Subcutaneous abdominal adipose tissue (tissue), 5 donors: ENCODE measurements around the gene TMEM248.
"Not testable (repeated sequence)": the region's sequence is repeated elsewhere in the genome, so short reads cannot be mapped to it uniquely, and the experiment has no call there.

Experiments used
- H3K27ac ChIP-seq: one replicate; pipeline ENCODE4 v1.7.0; 2013; ENCODE audit warnings: low read depth, mild to moderate bottlenecking, inconsistent platforms, low read length, moderate library complexity
- H3K27me3 ChIP-seq, 5 donors: one replicate each; pipeline ENCODE4 v1.7.0; 2013; ENCODE audit warnings: low read length in 5 of 5, inconsistent platforms in 1 of 5; ENCODE audit not compliant: control insufficient read depth in 5 of 5, insufficient read depth in 4 of 5
- H3K36me3 ChIP-seq, 5 donors: one replicate each; pipeline ENCODE4 v1.7.0; 2013; ENCODE audit warnings: low read length in 5 of 5; ENCODE audit not compliant: control insufficient read depth in 5 of 5, insufficient read depth in 5 of 5
- H3K4me1 ChIP-seq, 5 donors: one replicate each; pipeline ENCODE4 v1.7.0; 2013; ENCODE audit warnings: low read length in 5 of 5, mild to moderate bottlenecking in 3 of 5, moderate library complexity in 1 of 5; ENCODE audit not compliant: control insufficient read depth in 5 of 5, insufficient read depth in 5 of 5
- H3K4me3 ChIP-seq, 5 donors: one replicate each; pipeline ENCODE4 v1.7.0; 2013; ENCODE audit warnings: low read length in 5 of 5, low read depth in 1 of 5
- H3K9ac ChIP-seq, 5 donors: one replicate each; pipeline ENCODE4 v1.7.0; 2013; ENCODE audit warnings: low read length in 5 of 5, mild to moderate bottlenecking in 4 of 5, moderate library complexity in 3 of 5
- H3K9me3 ChIP-seq, 5 donors: one replicate each; pipeline ENCODE4 v1.7.0; 2013; ENCODE audit warnings: low read length in 5 of 5; ENCODE audit not compliant: control insufficient read depth in 5 of 5
- donor health status: healthy.
- donor health status: healthy.
- donor health status: healthy.
- donor health status: healthy.
- donor health status: healthy.

TMEM248 gene

GRCh38 chr7:66907731-66908130 lies 13.3 kb upstream of the TMEM248 start:
- H3K4me1 ChIP-seq, result peaks cover 0 to 3% (median 0%) of the 10 kb centered on the region in 5 donors
- H3K27ac ChIP-seq, result no peak overlapping the region
- no peaks in the 10 kb centered on the region for H3K9me3 ChIP-seq
- H3K27me3 ChIP-seq, result no peaks in the 10 kb centered on the region
- no peak overlapping the region for H3K4me3 ChIP-seq
- H3K36me3 ChIP-seq, result peaks cover 0 to 13% (median 0%) of the 10 kb centered on the region in 5 donors
- H3K9ac ChIP-seq, result no peak overlapping the region

- peaks cover 0 to 11% (median 0%) of the 10 kb centered on the region in 5 donors for H3K36me3 ChIP-seq
- not testable (repeated sequence) for H3K4me1 ChIP-seq, H3K27ac ChIP-seq, H3K27me3 ChIP-seq, H3K4me3 ChIP-seq, H3K9me3 ChIP-seq, H3K9ac ChIP-seq
Measured at GRCh38 chr7:66908598-66908997, 12.4 kb upstream of the TMEM248 start.

GRCh38 chr7:66910789-66911188 lies 10.2 kb upstream of the TMEM248 start:
- no peak overlapping the region for H3K27ac ChIP-seq
- no peaks in the 10 kb centered on the region for H3K9me3 ChIP-seq
- H3K27me3 ChIP-seq, result no peaks in the 10 kb centered on the region
- no peak overlapping the region for H3K9ac ChIP-seq
- no peak overlapping the region for H3K4me3 ChIP-seq
- H3K36me3 ChIP-seq, result no peaks in the 10 kb centered on the region
- peaks cover 0 to 3% (median 0%) of the 10 kb centered on the region in 5 donors for H3K4me1 ChIP-seq

GRCh38 chr7:66911191-66911590 lies 9.8 kb upstream of the TMEM248 start:
- not testable (repeated sequence) for H3K27me3 ChIP-seq, H3K4me1 ChIP-seq, H3K9me3 ChIP-seq, H3K4me3 ChIP-seq, H3K36me3 ChIP-seq, H3K27ac ChIP-seq, H3K9ac ChIP-seq

GRCh38 chr7:66912195-66912594 lies 8.8 kb upstream of the TMEM248 start:
- Histone ChIP-seq H3K9ac (no peak overlapping the region), H3K9me3 (no peaks in the 10 kb centered on the region), H3K4me1 (peaks cover 0 to 3% (median 0%) of the 10 kb centered on the region in 5 donors), H3K27ac (no peak overlapping the region), H3K36me3 (no peaks in the 10 kb centered on the region), H3K4me3 (no peak overlapping the region), H3K27me3 (no peaks in the 10 kb centered on the region)

GRCh38 chr7:66913118-66914037 lies 7.6 kb upstream of the TMEM248 start:
- H3K4me1 ChIP-seq, result peaks cover 0 to 3% (median 0%) of the 10 kb centered on the region in 5 donors
- no peak overlapping the region for H3K27ac ChIP-seq
- no peaks in the 10 kb centered on the region for H3K9me3 ChIP-seq

GRCh38 chr7:66917904-66918303 lies 3.1 kb upstream of the TMEM248 start:
- H3K36me3 ChIP-seq, H3K4me3 ChIP-seq, H3K27ac ChIP-seq, H3K9ac ChIP-seq, H3K27me3 ChIP-seq, H3K9me3 ChIP-seq: not testable (repeated sequence)
- H3K4me1 ChIP-seq, result peaks cover 0 to 26% (median 22%) of the 10 kb centered on the region in 5 donors

More at GRCh38 chr7:66913118-66914037, 7.6 kb upstream of the TMEM248 start:
- Histone ChIP-seq H3K4me3 (no peak overlapping the region), H3K27me3 (no peaks in the 10 kb centered on the region), H3K9ac (no peak overlapping the region), H3K36me3 (no peaks in the 10 kb centered on the region)

- H3K9me3 ChIP-seq, result no peaks in the 10 kb centered on the region
- peaks cover 0 to 34% (median 32%) of the 10 kb centered on the region in 5 donors for H3K4me1 ChIP-seq
- peaks cover 0 to 2% (median 0%) of the 10 kb centered on the region in 5 donors for H3K36me3 ChIP-seq
- no peaks in the 10 kb centered on the region for H3K27me3 ChIP-seq
- no peak overlapping the region for H3K27ac ChIP-seq
- no peak overlapping the region for H3K9ac ChIP-seq
- H3K4me3 ChIP-seq, result no peak overlapping the region
Measured at GRCh38 chr7:66919304-66919703, 1.7 kb upstream of the TMEM248 start.

- H3K27me3 ChIP-seq, result no peaks in the 10 kb centered on the region
- no peak overlapping the region for H3K4me3 ChIP-seq
- peaks cover 0 to 2% (median 0%) of the 10 kb centered on the region in 5 donors for H3K36me3 ChIP-seq
- H3K9ac ChIP-seq, result no peak overlapping the region
- H3K9me3 ChIP-seq, result no peaks in the 10 kb centered on the region
- H3K27ac ChIP-seq, result no peak overlapping the region
- peaks cover 0 to 34% (median 32%) of the 10 kb centered on the region in 5 donors for H3K4me1 ChIP-seq
Measured at GRCh38 chr7:66919704-66920103, 1.3 kb upstream of the TMEM248 start.

GRCh38 chr7:66920256-66920655 lies 769 bp upstream of the TMEM248 start:
- Histone ChIP-seq H3K36me3 (peaks cover 0 to 2% (median 0%) of the 10 kb centered on the region in 5 donors), H3K4me3 (peak overlapping the region in 4 of 5 donors; percentile 93 to 100 (median 99)), H3K27me3 (no peaks in the 10 kb centered on the region), H3K27ac (no peak overlapping the region), H3K9me3 (no peaks in the 10 kb centered on the region), H3K4me1 (peaks cover 0 to 34% (median 32%) of the 10 kb centered on the region in 5 donors), H3K9ac (peak overlapping the region in 1 of 5 donors; percentile 97)
